ENCODE results near the gene EFCAB13. TPM values are rescaled to one million over a fixed set of nuclear protein-coding genes. Genes with fewer than 3 reads are reported as not detected.
A peak's percentile ranks its signal among the peaks of the same experiment; 100 is the strongest.

The EFCAB13 gene
- total RNA-seq, 3 donors from 2014 or later, result 8.8 to 16.4 (median 10.8) TPM

DNA sequence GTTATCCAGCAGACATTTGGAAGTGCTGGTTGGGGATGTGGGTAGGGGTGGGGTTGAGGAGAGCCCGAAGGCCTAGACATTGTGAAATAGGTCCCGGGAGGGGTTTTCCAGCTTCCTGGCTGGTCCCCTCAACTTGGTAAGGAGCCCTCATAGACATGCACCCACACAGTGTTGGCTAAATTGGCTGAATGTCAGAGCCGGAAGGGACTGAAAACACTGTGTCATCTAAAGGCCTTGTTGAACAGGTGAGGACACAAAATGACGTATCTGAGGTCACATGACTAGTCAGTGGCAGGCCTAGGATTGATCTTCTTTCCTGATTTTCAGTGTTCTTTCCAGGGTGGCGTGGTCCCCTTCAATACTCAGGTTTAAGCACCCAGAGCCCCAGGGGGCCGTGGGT is 42.5 kb upstream of the EFCAB13 start:
- no peak overlapping the region for H3K4me3 ChIP-seq
- H3K9me3 ChIP-seq, result no peaks in the 10 kb centered on the region
- H3K27ac ChIP-seq, result peak overlapping the region; percentile 82 to 93
- peak in 1 of 2 donors; percentile 59 for DNase-seq (ENCODE audit: low spot score in 2 of 2)
- TF ChIP-seq, protein P1, sequence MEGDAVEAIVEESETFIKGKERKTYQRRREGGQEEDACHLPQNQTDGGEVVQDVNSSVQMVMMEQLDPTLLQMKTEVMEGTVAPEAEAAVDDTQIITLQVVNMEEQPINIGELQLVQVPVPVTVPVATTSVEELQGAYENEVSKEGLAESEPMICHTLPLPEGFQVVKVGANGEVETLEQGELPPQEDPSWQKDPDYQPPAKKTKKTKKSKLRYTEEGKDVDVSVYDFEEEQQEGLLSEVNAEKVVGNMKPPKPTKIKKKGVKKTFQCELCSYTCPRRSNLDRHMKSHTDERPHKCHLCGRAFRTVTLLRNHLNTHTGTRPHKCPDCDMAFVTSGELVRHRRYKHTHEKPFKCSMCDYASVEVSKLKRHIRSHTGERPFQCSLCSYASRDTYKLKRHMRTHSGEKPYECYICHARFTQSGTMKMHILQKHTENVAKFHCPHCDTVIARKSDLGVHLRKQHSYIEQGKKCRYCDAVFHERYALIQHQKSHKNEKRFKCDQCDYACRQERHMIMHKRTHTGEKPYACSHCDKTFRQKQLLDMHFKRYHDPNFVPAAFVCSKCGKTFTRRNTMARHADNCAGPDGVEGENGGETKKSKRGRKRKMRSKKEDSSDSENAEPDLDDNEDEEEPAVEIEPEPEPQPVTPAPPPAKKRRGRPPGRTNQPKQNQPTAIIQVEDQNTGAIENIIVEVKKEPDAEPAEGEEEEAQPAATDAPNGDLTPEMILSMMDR (IDR thresholded peaks at IDR 0.05), result no peak
- TF ChIP-seq POLR2A (IDR thresholded peaks at IDR 0.05) (no peak), POLR2AphosphoS5 (IDR thresholded peaks at IDR 0.05) (no peak)
- peaks cover 8 to 32% of the 10 kb centered on the region in 2 donors for H3K4me1 ChIP-seq
- H3K27me3 ChIP-seq, result no peaks in the 10 kb centered on the region
- H3K36me3 ChIP-seq, result no peaks in the 10 kb centered on the region
- intact Hi-C loops (cut with DNase I; ENCODE audit: low total_unique reads), result no loop called here

- intact Hi-C loops (cut with DNase I; ENCODE audit: low total_unique reads), result no loop called here
- Histone ChIP-seq H3K4me3 (no peak overlapping the region), H3K9me3 (no peaks in the 10 kb centered on the region), H3K27me3 (no peaks in the 10 kb centered on the region), H3K27ac (no peak overlapping the region), H3K36me3 (no peaks in the 10 kb centered on the region), H3K4me1 (peaks cover 0 to 12% of the 10 kb centered on the region in 2 donors)
- no peak for DNase-seq (ENCODE audit: low spot score in 2 of 2)
- TF ChIP-seq, protein P1 (IDR thresholded peaks at IDR 0.05), result no peak
- TF ChIP-seq POLR2A (IDR thresholded peaks at IDR 0.05) (no peak), POLR2AphosphoS5 (IDR thresholded peaks at IDR 0.05) (no peak)
Observed at GRCh38 chr17:47285003-47285402, 38.8 kb upstream of the EFCAB13 start.

- TF ChIP-seq POLR2AphosphoS5 (IDR thresholded peaks at IDR 0.05), result no peak
- no peak for TF ChIP-seq POLR2A (IDR thresholded peaks at IDR 0.05)
- TF ChIP-seq, protein P1 (IDR thresholded peaks at IDR 0.05), result no peak
- no peaks in the 10 kb centered on the region for H3K27me3 ChIP-seq
- no peak overlapping the region for H3K4me3 ChIP-seq
- peaks cover 0 to under 1% of the 10 kb centered on the region in 2 donors for H3K4me1 ChIP-seq
- H3K9me3 ChIP-seq, result no peaks in the 10 kb centered on the region
- intact Hi-C loops (cut with DNase I; ENCODE audit: low total_unique reads), result no loop called here
- no peak for DNase-seq (ENCODE audit: low spot score in 2 of 2)
- no peak overlapping the region for H3K27ac ChIP-seq
- no peaks in the 10 kb centered on the region for H3K36me3 ChIP-seq
Observed at GRCh38 chr17:47286198-47286914, 37.4 kb upstream of the EFCAB13 start.

GRCh38 chr17:47287068-47287467 is 36.7 kb upstream of the EFCAB13 start:
- intact Hi-C loops (cut with DNase I; ENCODE audit: low total_unique reads), result no loop called here
- Histone ChIP-seq H3K4me1 (no peaks in the 10 kb centered on the region), H3K27me3 (no peaks in the 10 kb centered on the region), H3K27ac (no peak overlapping the region), H3K36me3 (no peaks in the 10 kb centered on the region), H3K9me3 (no peaks in the 10 kb centered on the region), H3K4me3 (no peak overlapping the region)
- no peak for DNase-seq (ENCODE audit: low spot score in 2 of 2)
- TF ChIP-seq POLR2AphosphoS5 (IDR thresholded peaks at IDR 0.05) (no peak), POLR2A (IDR thresholded peaks at IDR 0.05) (no peak)
- TF ChIP-seq, protein P1 (IDR thresholded peaks at IDR 0.05), result no peak

GRCh38 chr17:47287639-47288038 is 36.1 kb upstream of the EFCAB13 start:
- Histone ChIP-seq H3K4me3 (no peak overlapping the region), H3K27ac (no peak overlapping the region), H3K36me3 (no peaks in the 10 kb centered on the region), H3K4me1 (no peaks in the 10 kb centered on the region), H3K27me3 (no peaks in the 10 kb centered on the region), H3K9me3 (no peaks in the 10 kb centered on the region)
- intact Hi-C loops (cut with DNase I; ENCODE audit: low total_unique reads), result no loop called here
- TF ChIP-seq POLR2A (IDR thresholded peaks at IDR 0.05) (no peak), POLR2AphosphoS5 (IDR thresholded peaks at IDR 0.05) (no peak)
- TF ChIP-seq, protein P1 (IDR thresholded peaks at IDR 0.05), result no peak
- no peak for DNase-seq (ENCODE audit: low spot score in 2 of 2)
